Gastrocnemius medialis (tissue), 4 donors: Measurements from ENCODE around the gene VPS16.

Source experiments
- CTCF ChIP-seq, 5 experiments: fragments of 450-650 bp in 3 of 5; fragments of 200-600 bp in 2 of 5; sonication (generic) in 2 of 5; IDR thresholded peaks in 4 of 5; conservative IDR thresholded peaks in 1 of 5; 1 replicate in 4 of 5; 2 replicates in 1 of 5; pipeline ENCODE4 v1.5.1; 2016 to 2019; ENCODE audit warnings: antibody characterized with exemption in 5 of 5, mild to moderate bottlenecking in 3 of 5, moderate library complexity in 3 of 5
- POLR2A ChIP-seq, 2 donors: fragments of 450-650 bp; IDR thresholded peaks; one replicate each; pipeline ENCODE4 v1.6.1; 2017; ENCODE audit warnings: antibody characterized with exemption in 2 of 2, mild to moderate bottlenecking in 2 of 2, moderate library complexity in 2 of 2

GRCh38 chr20:2869381-2869780 lies 28.8 kb downstream of the VPS16 start:
- TF ChIP-seq CTCF (IDR thresholded peaks at IDR 0.05 in 4 of 5, conservative IDR thresholded peaks at IDR 0.05 in 1 of 5) (no peak), POLR2A (IDR thresholded peaks at IDR 0.05) (no peak)
